ENCODE results near the gene RPF1.

The RPF1 gene

DNA sequence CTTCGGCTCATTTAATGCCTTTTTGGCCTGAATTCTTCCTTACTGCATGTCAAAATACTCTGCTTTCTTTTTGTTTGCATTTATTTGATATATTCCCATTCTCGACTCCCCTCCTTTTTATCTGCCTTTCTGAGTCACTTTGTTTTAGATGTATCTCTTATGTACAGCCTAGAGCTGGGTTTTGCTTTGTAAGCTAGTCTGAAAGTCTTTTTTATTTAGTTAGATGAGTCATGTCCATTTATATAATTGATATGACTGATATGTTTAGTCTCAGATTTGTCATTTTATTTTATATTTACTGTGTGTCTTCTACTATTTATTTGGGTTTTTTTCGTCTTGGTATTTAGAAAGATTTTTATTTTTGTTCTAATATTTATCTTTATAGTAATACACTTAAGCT, 60.9 kb downstream of the RPF1 start:
- no peak for DNase-seq
- intact Hi-C loops (cut with DNase I): no loop called here

DNA sequence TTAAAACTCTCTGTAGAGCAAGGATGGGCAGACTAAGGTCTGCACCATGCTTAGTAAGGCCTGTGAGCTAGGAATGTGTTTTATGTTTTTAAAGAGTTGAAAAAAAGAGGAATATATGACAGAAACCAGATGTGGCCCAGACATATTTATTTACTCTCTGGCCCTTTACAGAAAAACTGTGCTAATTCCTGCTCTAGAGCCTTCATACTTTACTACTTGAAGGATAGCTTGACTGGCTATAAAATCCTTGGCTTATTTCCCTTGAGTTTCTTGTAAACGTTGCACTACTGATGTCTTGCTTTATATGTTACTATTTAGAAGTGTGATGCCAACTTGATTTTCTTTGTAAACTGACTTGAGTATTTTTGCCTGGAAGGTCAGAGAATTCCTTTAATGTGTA, 61.7 kb downstream of the RPF1 start:
- no peak for DNase-seq

DNA sequence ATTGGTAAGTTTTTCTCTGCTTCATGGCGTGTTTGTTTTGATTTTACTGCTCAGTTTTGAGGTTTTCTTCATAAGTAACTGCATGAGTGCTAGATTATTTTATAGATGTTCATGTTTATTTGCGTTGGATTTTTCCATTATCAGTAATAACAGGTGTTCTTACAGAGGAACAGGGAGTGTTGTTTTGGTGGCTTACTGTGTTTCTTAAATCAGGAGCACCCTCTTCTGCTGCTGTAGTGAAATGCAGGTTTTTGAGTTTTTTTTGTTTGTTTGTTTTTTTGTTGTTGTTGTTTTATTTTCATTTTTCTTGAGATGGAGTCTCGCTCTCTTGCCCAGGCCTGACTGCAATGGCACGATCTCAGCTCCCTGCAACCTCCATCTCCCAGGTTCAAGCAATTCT, 62.6 kb downstream of the RPF1 start:
- intact Hi-C loops (cut with DNase I): no loop called here
- DNase-seq: no peak

More for the DNA sequence above, 61.7 kb downstream of the RPF1 start:
- intact Hi-C loops (cut with DNase I): no loop called here
